ENCODE data around the gene GFPT1. TPM values are rescaled to one million over a fixed set of nuclear protein-coding genes. Genes with fewer than 3 reads are reported as not detected.

Gene GFPT1
- total RNA-seq, 2 donors from 2014 or later, result 31.6 to 34.6 TPM

DNA sequence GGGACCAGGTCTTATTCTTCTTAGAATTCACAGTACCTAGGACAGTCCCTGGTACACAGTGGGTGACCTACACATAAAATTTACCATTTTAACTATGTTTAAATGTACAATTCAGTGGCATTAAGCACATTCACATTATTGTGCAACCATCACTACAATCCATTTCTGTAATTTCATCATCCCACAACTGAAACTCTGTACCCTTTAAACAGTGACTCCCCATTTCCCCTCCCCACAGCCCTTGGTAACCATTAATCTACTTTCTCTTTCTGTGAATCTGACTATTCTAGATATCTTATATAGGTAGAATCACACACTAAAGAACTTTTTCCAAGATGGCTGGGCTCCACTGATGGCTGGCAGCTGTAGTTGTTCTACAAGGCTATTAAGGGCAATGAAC lies 41.6 kb downstream of the GFPT1 start:
- intact Hi-C loops (cut with DNase I), result no loop called here
- H3K4me3 ChIP-seq, result no peak overlapping the region
- peaks cover 16 to 44% of the 10 kb centered on the region in 2 donors for H3K36me3 ChIP-seq (replicated peaks in 1 of 2; ENCODE audit: insufficient read depth in 1 of 2, low read depth in 2 of 2)
- no peaks in the 10 kb centered on the region for H3K27me3 ChIP-seq
- no peak overlapping the region for H3K27ac ChIP-seq
- H3K4me1 ChIP-seq, result no peaks in the 10 kb centered on the region
- DNase-seq, result no peak
- ATAC-seq, result no peak
- H3K9me3 ChIP-seq, result no peaks in the 10 kb centered on the region
- TF ChIP-seq, protein P1, sequence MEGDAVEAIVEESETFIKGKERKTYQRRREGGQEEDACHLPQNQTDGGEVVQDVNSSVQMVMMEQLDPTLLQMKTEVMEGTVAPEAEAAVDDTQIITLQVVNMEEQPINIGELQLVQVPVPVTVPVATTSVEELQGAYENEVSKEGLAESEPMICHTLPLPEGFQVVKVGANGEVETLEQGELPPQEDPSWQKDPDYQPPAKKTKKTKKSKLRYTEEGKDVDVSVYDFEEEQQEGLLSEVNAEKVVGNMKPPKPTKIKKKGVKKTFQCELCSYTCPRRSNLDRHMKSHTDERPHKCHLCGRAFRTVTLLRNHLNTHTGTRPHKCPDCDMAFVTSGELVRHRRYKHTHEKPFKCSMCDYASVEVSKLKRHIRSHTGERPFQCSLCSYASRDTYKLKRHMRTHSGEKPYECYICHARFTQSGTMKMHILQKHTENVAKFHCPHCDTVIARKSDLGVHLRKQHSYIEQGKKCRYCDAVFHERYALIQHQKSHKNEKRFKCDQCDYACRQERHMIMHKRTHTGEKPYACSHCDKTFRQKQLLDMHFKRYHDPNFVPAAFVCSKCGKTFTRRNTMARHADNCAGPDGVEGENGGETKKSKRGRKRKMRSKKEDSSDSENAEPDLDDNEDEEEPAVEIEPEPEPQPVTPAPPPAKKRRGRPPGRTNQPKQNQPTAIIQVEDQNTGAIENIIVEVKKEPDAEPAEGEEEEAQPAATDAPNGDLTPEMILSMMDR (IDR thresholded peaks at IDR 0.05), result no peak
- TF ChIP-seq POLR2A (IDR thresholded peaks at IDR 0.05), result no peak

DNA sequence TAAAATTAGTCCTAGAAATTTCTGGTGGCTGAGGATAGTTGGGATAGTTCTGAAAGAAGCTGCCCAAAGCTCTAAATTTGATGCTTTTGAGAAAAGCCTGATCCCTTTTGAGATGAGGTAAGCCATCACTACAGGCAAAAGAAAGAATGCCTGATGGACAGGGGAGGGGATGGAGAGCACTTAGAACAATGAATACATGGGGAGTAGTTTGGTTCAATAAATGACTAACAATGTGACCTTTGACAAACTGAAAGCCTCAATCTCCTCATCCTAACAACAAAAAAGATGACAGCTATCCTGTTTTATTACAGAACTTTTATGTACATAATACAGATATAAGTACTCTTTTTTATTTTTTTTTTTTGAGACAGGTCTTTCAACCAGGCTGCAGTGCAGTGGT lies 42.7 kb downstream of the GFPT1 start:
- DNase-seq (no peak), ATAC-seq (no peak)
- Histone ChIP-seq H3K4me3 (no peak overlapping the region), H3K36me3 (replicated peaks in 1 of 2; ENCODE audit: insufficient read depth in 1 of 2, low read depth in 2 of 2) (peaks cover 16 to 38% of the 10 kb centered on the region in 2 donors), H3K4me1 (no peaks in the 10 kb centered on the region), H3K9me3 (no peaks in the 10 kb centered on the region), H3K27ac (no peak overlapping the region), H3K27me3 (no peaks in the 10 kb centered on the region)
- intact Hi-C loops (cut with DNase I), result no loop called here
- TF ChIP-seq, protein P1 (IDR thresholded peaks at IDR 0.05), result no peak
- no peak for TF ChIP-seq POLR2A (IDR thresholded peaks at IDR 0.05)

DNA sequence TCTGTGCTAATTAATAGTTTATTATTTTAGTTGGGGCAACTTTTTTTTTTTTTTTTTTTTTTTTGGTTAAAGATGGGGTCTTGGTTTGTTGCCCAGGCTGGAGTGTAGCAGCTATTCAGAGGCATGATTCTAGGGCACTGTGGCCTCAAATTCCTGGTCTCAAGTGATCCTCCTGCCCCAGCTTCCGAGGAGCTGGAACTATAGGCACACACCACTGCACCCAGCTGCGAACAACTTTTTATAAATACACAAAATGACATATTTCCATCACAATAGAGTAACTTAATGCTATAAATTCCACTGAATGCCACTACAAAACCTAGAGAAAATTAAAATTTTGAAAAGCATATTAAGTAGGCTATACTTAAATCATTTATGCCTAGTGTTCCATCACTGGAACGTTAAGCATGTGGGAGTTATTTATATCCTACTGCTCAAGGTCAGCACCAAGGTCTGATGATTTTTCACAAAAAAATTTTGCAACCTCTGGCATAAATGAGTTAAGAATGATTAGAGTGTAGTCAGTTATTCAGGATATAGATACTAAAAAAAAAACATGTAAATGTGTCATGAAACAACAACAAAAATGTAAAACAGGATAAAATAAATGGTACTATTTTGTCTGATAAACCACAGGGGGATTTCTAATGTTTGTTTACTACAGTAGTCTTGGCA lies 46.8 kb downstream of the GFPT1 start:
- ATAC-seq (no peak), DNase-seq (no peak)
- intact Hi-C loops (cut with DNase I), result no loop called here
- H3K36me3 ChIP-seq (replicated peaks in 1 of 2; ENCODE audit: insufficient read depth in 1 of 2, low read depth in 2 of 2), result peaks cover 12 to 27% of the 10 kb centered on the region in 2 donors
- 39 to 47% methylated on average over 3 of the region's 3 CpGs for WGBS, 2 donors
- no peaks in the 10 kb centered on the region for H3K4me1 ChIP-seq
- no peak overlapping the region for H3K27ac ChIP-seq
- H3K9me3 ChIP-seq, result no peaks in the 10 kb centered on the region
- no peak overlapping the region for H3K4me3 ChIP-seq
- no peak for TF ChIP-seq POLR2A (IDR thresholded peaks at IDR 0.05)
- TF ChIP-seq, protein P1 (IDR thresholded peaks at IDR 0.05), result no peak
- no peaks in the 10 kb centered on the region for H3K27me3 ChIP-seq

DNA sequence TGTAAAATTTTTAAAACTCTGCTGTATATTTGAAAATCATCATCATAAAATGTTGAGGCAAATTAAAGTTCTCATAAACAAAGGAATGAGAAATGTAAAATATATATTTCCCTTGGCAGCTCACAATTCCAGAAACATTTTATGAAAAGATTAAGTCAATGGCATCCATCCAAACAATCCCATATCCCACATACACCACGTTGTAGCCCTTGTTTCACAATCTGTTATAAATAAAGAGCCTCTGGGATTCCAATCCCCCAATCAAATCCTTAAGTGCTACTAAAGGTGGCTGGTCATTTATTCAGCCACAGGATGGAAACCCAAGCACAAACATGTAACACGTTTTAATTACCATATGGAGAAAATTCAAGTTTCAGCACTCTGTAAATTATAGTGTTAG lies 51.7 kb downstream of the GFPT1 start:
- Histone ChIP-seq H3K9me3 (no peaks in the 10 kb centered on the region), H3K36me3 (replicated peaks in 1 of 2; ENCODE audit: insufficient read depth in 1 of 2, low read depth in 2 of 2) (peaks cover 0 to 20% of the 10 kb centered on the region in 2 donors), H3K27ac (no peak overlapping the region), H3K27me3 (no peaks in the 10 kb centered on the region), H3K4me3 (no peak overlapping the region), H3K4me1 (no peaks in the 10 kb centered on the region)
- no peak for ATAC-seq
- 47 to 56% methylated on average over 2 of the region's 2 CpGs for WGBS, 2 donors
- TF ChIP-seq, protein P1 (IDR thresholded peaks at IDR 0.05), result no peak
- TF ChIP-seq POLR2A (IDR thresholded peaks at IDR 0.05), result no peak
- intact Hi-C loops (cut with DNase I), result no loop called here
- DNase-seq, result no peak

DNA sequence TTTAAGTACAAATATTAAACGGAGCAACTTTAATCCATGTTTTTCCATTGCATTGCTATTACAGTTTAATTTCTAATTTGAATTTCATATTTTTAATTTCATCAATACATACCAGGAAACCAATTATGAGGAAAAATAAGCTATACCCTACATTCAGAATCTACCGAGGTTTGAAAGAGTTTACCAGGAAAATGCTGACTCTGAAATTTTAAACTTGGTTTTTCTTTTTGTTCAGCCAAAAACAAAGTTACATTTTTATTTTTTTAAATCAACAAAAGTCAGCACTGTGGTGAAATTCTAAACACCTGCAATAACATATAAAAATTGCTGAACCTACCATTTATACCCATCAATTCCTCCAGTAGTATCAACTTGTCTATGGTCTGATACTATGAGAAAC lies 53.7 kb downstream of the GFPT1 start:
- DNase-seq (no peak), ATAC-seq (no peak)
- TF ChIP-seq POLR2A (IDR thresholded peaks at IDR 0.05), result no peak
- TF ChIP-seq, protein P1 (IDR thresholded peaks at IDR 0.05), result no peak
- H3K4me1 ChIP-seq, result no peaks in the 10 kb centered on the region
- no peaks in the 10 kb centered on the region for H3K9me3 ChIP-seq
- no peak overlapping the region for H3K4me3 ChIP-seq
- no peaks in the 10 kb centered on the region for H3K27me3 ChIP-seq
- H3K36me3 ChIP-seq (replicated peaks in 1 of 2; ENCODE audit: insufficient read depth in 1 of 2, low read depth in 2 of 2), result peaks cover 0 to 25% of the 10 kb centered on the region in 2 donors
- WGBS, 2 donors, result 87 to 92% methylated on average over 2 of the region's 2 CpGs
- intact Hi-C loops (cut with DNase I), result no loop called here
- H3K27ac ChIP-seq, result no peak overlapping the region

Measured in body of pancreas (tissue), 4 donors.